HCT116 (cell line): Measurements from ENCODE around the gene GRHL3. TPM values are rescaled to one million over a fixed set of nuclear protein-coding genes. Genes with fewer than 3 reads are reported as not detected.

Source experiments
- ATAC-seq: fragments of 200-7000 bp; cut with Tn5 transposase; 2 replicates; pipeline ENCODE4 v1.9.1; 2020; ENCODE audit warnings: mild to moderate bottlenecking, moderate library complexity
- BruUV-seq: library from RNA; stranded (reverse); fragments of 400-500 nt; replicated peaks from 2 replicates; lab custom pipeline; 2021; lab: Mats Ljungman, UMichigan
- CTCF ChIA-PET: fragments of 300-600 bp; sonication (Branson Sonifier 250); formaldehyde crosslinking; loops from one replicate; lab custom pipeline; 2021; ENCODE audit warnings: antibody characterized with exemption; lab: Charles Lee
- POLR2A ChIA-PET: fragments of 300-600, 350-600 bp; sonication (Branson Sonifier 250); formaldehyde crosslinking; loops from one replicate; lab custom pipeline; 2021; ENCODE audit warnings: antibody characterized with exemption; lab: Charles Lee
- RAD21 ChIA-PET, 2 experiments: fragments of 300-600 bp; sonication (Branson Sonifier 250); formaldehyde crosslinking; loops; one replicate each; lab custom pipeline; 2023; ENCODE audit warnings: low total read pairs in 2 of 2; ENCODE audit not compliant: uncharacterized antibody in 2 of 2, unreplicated experiment in 2 of 2, low non-redundant PET in 1 of 2; lab: Charles Lee
- DNase-seq: peaks from one replicate; pipeline ENCODE4 v3.0.0-alpha.2; 2010; ENCODE audit warnings: low read depth, low spot score
- H2AFZ ChIP-seq: fragments of 200-600 bp; shearing (Covaris generic), sonication (generic); 2 replicates; pipeline ENCODE4 v1.6.1; 2017; ENCODE audit warnings: low read depth, mixed run types, mixed read lengths, antibody characterized with exemption, low read length; ENCODE audit not compliant: poor library complexity, severe bottlenecking
- H3K27ac ChIP-seq: 2 replicates; pipeline ENCODE4 v1.5.1; 2012; ENCODE audit warnings: low read depth, low read length
- H3K27me3 ChIP-seq: fragments of 200-600 bp; sonication (generic); 2 replicates; pipeline ENCODE4 v1.6.1; 2016; ENCODE audit warnings: mixed run types, low read length, mixed read lengths; ENCODE audit not compliant: insufficient read depth
- H3K36me3 ChIP-seq, 2 experiments: fragments of 200-500 bp in 1 of 2; fragments of 200-600 bp in 1 of 2; sonication (Bioruptor generic) in 1 of 2; sonication (generic) in 1 of 2; 2 replicates each; pipeline versions ENCODE4 v1.5.1 to v1.6.1; 2014 to 2016; ENCODE audit warnings: low read length in 2 of 2, inconsistent platforms in 1 of 2, mixed read lengths in 1 of 2, mixed run types in 1 of 2; ENCODE audit not compliant: insufficient read depth in 2 of 2, control insufficient read depth in 1 of 2
- H3K4me1 ChIP-seq, 2 experiments: fragments of 200-600 bp in 1 of 2; sonication (generic) in 1 of 2; 2 replicates each; pipeline versions ENCODE4 v1.5.1 to v1.6.1; 2012 to 2017; ENCODE audit warnings: low read length in 2 of 2, inconsistent platforms in 1 of 2, mild to moderate bottlenecking in 1 of 2, mixed read lengths in 1 of 2, mixed run types in 1 of 2, moderate library complexity in 1 of 2; ENCODE audit not compliant: insufficient read depth in 2 of 2, control insufficient read depth in 1 of 2
- H3K4me2 ChIP-seq: fragments of 200-600 bp; sonication (generic); 2 replicates; pipeline ENCODE4 v1.6.1; 2017; ENCODE audit warnings: mixed run types, low read length, mixed read lengths
- H3K4me3 ChIP-seq, 2 experiments: fragments of 200-600 bp in 1 of 2; sonication (generic) in 1 of 2; replicated peaks in 1 of 2; 2 replicates each; pipeline ENCODE4 v1.5.1; 2011 to 2016; ENCODE audit warnings: low read length in 2 of 2, control low read depth in 1 of 2, low read depth in 1 of 2, mild to moderate bottlenecking in 1 of 2, mixed read lengths in 1 of 2, mixed run types in 1 of 2
- H3K79me2 ChIP-seq: fragments of 200-600 bp; sonication (generic); 2 replicates; pipeline ENCODE4 v1.6.1; 2017; ENCODE audit warnings: mild to moderate bottlenecking, mixed run types, low read length, moderate library complexity, mixed read lengths; ENCODE audit not compliant: insufficient read depth
- H3K9ac ChIP-seq: fragments of 200-600 bp; sonication (generic); 2 replicates; pipeline ENCODE4 v1.6.1; 2016; ENCODE audit warnings: low read length, mixed read lengths
- H3K9me2 ChIP-seq: fragments of 200-600 bp; sonication (generic), shearing (Covaris generic); 2 replicates; pipeline ENCODE4 v1.6.1; 2017; ENCODE audit warnings: mixed run types, mild to moderate bottlenecking, moderate library complexity; ENCODE audit not compliant: insufficient read depth
- H3K9me3 ChIP-seq, 2 experiments: fragments of 200-500 bp in 1 of 2; fragments of 200-600 bp in 1 of 2; sonication (Bioruptor generic) in 1 of 2; sonication (generic) in 1 of 2; 2 replicates each; pipeline ENCODE4 v1.6.1; 2014 to 2017; ENCODE audit warnings: low read length in 2 of 2, mixed read lengths in 2 of 2, inconsistent platforms in 1 of 2, low read depth in 1 of 2, mild to moderate bottlenecking in 1 of 2, mixed run types in 1 of 2, moderate library complexity in 1 of 2; ENCODE audit not compliant: control insufficient read depth in 1 of 2, insufficient read depth in 1 of 2
- H4K20me1 ChIP-seq: fragments of 200-600 bp; sonication (generic), shearing (Covaris generic); 2 replicates; pipeline ENCODE4 v1.6.1; 2017; ENCODE audit warnings: mixed run types, mild to moderate bottlenecking, moderate library complexity; ENCODE audit not compliant: insufficient read depth
- CEBPB ChIP-seq: IDR thresholded peaks from 2 replicates; pipeline ENCODE4 v1.6.1; 2012; ENCODE audit warnings: low read depth
- CTCF ChIP-seq, 3 experiments: fragments of 200-600 bp in 1 of 3; sonication (generic) in 1 of 3; IDR thresholded peaks in 2 of 3; conservative IDR thresholded peaks in 1 of 3; 2 replicates each; pipeline ENCODE4 v1.5.1; 2012 to 2017; ENCODE audit warnings: low read depth in 2 of 3, low read length in 2 of 3, antibody characterized with exemption in 1 of 3, borderline replicate concordance in 1 of 3, control low read depth in 1 of 3, mild to moderate bottlenecking in 1 of 3, mixed read lengths in 1 of 3, mixed run types in 1 of 3, moderate library complexity in 1 of 3; ENCODE audit not compliant: insufficient read depth in 1 of 3
- ELF1 ChIP-seq: IDR thresholded peaks from 2 replicates; pipeline ENCODE4 v1.6.1; 2012; ENCODE audit warnings: low read depth, borderline replicate concordance
- EZH2phosphoT487 ChIP-seq: fragments of 200-600 bp; IDR thresholded peaks from 2 replicates; pipeline ENCODE4 v1.6.1; 2018; ENCODE audit warnings: antibody characterized with exemption, borderline replicate concordance
- FOSL1 ChIP-seq: IDR thresholded peaks from 2 replicates; pipeline ENCODE4 v1.6.1; 2012; ENCODE audit warnings: low read depth
- JUND ChIP-seq: IDR thresholded peaks from 2 replicates; pipeline ENCODE4 v1.6.1; 2012
- POLR2A ChIP-seq: IDR thresholded peaks from 2 replicates; pipeline ENCODE4 v1.7.0; 2011; ENCODE audit warnings: borderline replicate concordance; ENCODE audit not compliant: insufficient read depth, insufficient read length; ENCODE audit errors: extremely low read depth
- POLR2AphosphoS5 ChIP-seq: IDR thresholded peaks from 2 replicates; pipeline ENCODE4 v1.6.1; 2011; ENCODE audit warnings: mild to moderate bottlenecking, low read depth, low read length, moderate library complexity
- REST ChIP-seq: IDR thresholded peaks from 2 replicates; pipeline ENCODE4 v1.6.1; 2012; ENCODE audit warnings: low read depth
- SIN3A ChIP-seq: IDR thresholded peaks from 2 replicates; pipeline ENCODE4 v1.6.1; 2012; ENCODE audit warnings: low read depth
- SRF ChIP-seq: IDR thresholded peaks from 2 replicates; pipeline ENCODE4 v1.6.1; 2012; ENCODE audit warnings: low read depth
- YY1 ChIP-seq: IDR thresholded peaks from 2 replicates; pipeline ENCODE4 v1.6.1; 2011; ENCODE audit warnings: low read length, low read depth, moderate library complexity, mild to moderate bottlenecking; ENCODE audit not compliant: insufficient replicate concordance; ENCODE audit errors: extremely low read depth
- ZNF274 ChIP-seq: fragments of 200-500 bp; sonication (Bioruptor generic); IDR thresholded peaks from 2 replicates; pipeline ENCODE4 v1.6.1; 2014; ENCODE audit warnings: mild to moderate bottlenecking, low read depth, low read length, inconsistent platforms
- intact Hi-C: fragments of 100-400 bp; cut with micrococcal nuclease; formaldehyde crosslinking; loops from 2 replicates; pipeline ENCODE4 v1.10.0; 2022
- total RNA-seq: library from RNA; stranded (reverse); gene quantifications from one replicate; pipeline ENCODE4 v1.2.1, GENCODE V29; 2021; ENCODE audit not compliant: unreplicated experiment

Gene GRHL3
- total RNA-seq, 1 experiment from 2014 or later = 1.0 TPM

- H3K4me3 ChIP-seq = no peak overlapping the region
- no peak overlapping the region for H3K9ac ChIP-seq
- intact Hi-C loops = no loop called here
- H3K27ac ChIP-seq = no peak overlapping the region
- RAD21 ChIA-PET = no interaction called here
- no peaks in the 10 kb centered on the region for H3K9me3 ChIP-seq
- POLR2A ChIA-PET = no interaction called here
- no peaks in the 10 kb centered on the region for H3K79me2 ChIP-seq
- no peak overlapping the region for H2AFZ ChIP-seq
- H3K27me3 ChIP-seq = peaks cover 24% of the 10 kb centered on the region; the same call in 1 of the 2 replicates
- ATAC-seq (no peak), DNase-seq (no peak)
- no peaks in the 10 kb centered on the region for H3K9me2 ChIP-seq
- TF ChIP-seq YY1 = no peak
- TF ChIP-seq FOSL1 = no peak
- no peak for TF ChIP-seq CTCF (IDR thresholded peaks at IDR 0.05 in 2 of 3, conservative IDR thresholded peaks at IDR 0.05 in 1 of 3; ENCODE audit: borderline replicate concordance in 1 of 3, insufficient read depth in 1 of 3, low read depth in 2 of 3, low read length in 2 of 3)
- TF ChIP-seq REST = no peak
- no peak for TF ChIP-seq POLR2A
- TF ChIP-seq CEBPB = no peak
- no peak for TF ChIP-seq EZH2phosphoT487
- TF ChIP-seq JUND = no peak
- TF ChIP-seq SRF = no peak
- TF ChIP-seq ELF1 = no peak
- TF ChIP-seq POLR2AphosphoS5 = no peak
- TF ChIP-seq SIN3A = no peak
- TF ChIP-seq ZNF274 = no peak
- no peaks in the 10 kb centered on the region for H3K4me1 ChIP-seq
- no TSS peak for BruUV-seq
- CTCF ChIA-PET = no interaction called here
- H4K20me1 ChIP-seq = no peaks in the 10 kb centered on the region
- H3K4me2 ChIP-seq = no peak overlapping the region
- no peaks in the 10 kb centered on the region for H3K36me3 ChIP-seq
These were observed 19.3 kb downstream of the GRHL3 start for GRCh38 chr1:24338447-24338846.
